Common myeloid progenitor, CD34-positive (primary cell): ENCODE results near the gene PACRG.
A peak's percentile ranks its signal among the peaks of the same experiment; 100 is the strongest.

Experiments
- CTCF ChIA-PET: fragments of 350-600 bp; sonication (Branson Sonifier 250); formaldehyde crosslinking; loops from one replicate; lab custom pipeline; 2021; ENCODE audit warnings: antibody characterized with exemption; lab: Charles Lee
- POLR2A ChIA-PET: fragments of 350-600 bp; sonication (Branson Sonifier 250); formaldehyde crosslinking; loops from one replicate; lab custom pipeline; 2021; ENCODE audit warnings: antibody characterized with exemption; lab: Charles Lee
- DNase-seq, 3 donors: peaks; one replicate each; pipeline versions ENCODE4 v3.0.0 to v3.0.0-alpha.2; 2013
- H3K27ac ChIP-seq, 2 experiments: 1 replicate in 1 of 2; 2 replicates in 1 of 2; pipeline ENCODE4 v1.7.0; 2013; ENCODE audit warnings: inconsistent platforms in 2 of 2, low read length in 2 of 2, mild to moderate bottlenecking in 2 of 2, low read depth in 1 of 2, moderate library complexity in 1 of 2; ENCODE audit not compliant: severe bottlenecking in 2 of 2, insufficient read depth in 1 of 2, poor library complexity in 1 of 2
- H3K27me3 ChIP-seq, 5 experiments: replicated peaks in 2 of 5; 1 replicate in 3 of 5; 2 replicates in 2 of 5; pipeline versions ENCODE4 v1.6.1 to v1.7.0; 2013; ENCODE audit warnings: low read length in 4 of 5, mild to moderate bottlenecking in 2 of 5, moderate library complexity in 2 of 5, inconsistent platforms in 1 of 5; ENCODE audit not compliant: insufficient read depth in 5 of 5, control insufficient read depth in 4 of 5
- H3K36me3 ChIP-seq, 4 experiments: 1 replicate in 2 of 4; 2 replicates in 2 of 4; pipeline versions ENCODE4 v1.6.1 to v1.7.0; 2013; ENCODE audit warnings: low read length in 3 of 4, control low read depth in 1 of 4, mild to moderate bottlenecking in 1 of 4; ENCODE audit not compliant: control insufficient read depth in 4 of 4, insufficient read depth in 4 of 4
- H3K4me1 ChIP-seq, 4 experiments: 1 replicate in 3 of 4; 2 replicates in 1 of 4; pipeline versions ENCODE4 v1.6.1 to v1.7.1; 2013; ENCODE audit warnings: low read length in 3 of 4, mild to moderate bottlenecking in 3 of 4, control low read depth in 1 of 4, inconsistent platforms in 1 of 4, moderate library complexity in 1 of 4; ENCODE audit not compliant: control insufficient read depth in 4 of 4, insufficient read depth in 4 of 4; ENCODE audit errors: control extremely low read depth in 1 of 4
- H3K4me3 ChIP-seq, 7 experiments: 1 replicate in 4 of 7; 2 replicates in 3 of 7; pipeline versions ENCODE4 v1.5.1 to v1.7.0; 2013; ENCODE audit warnings: mild to moderate bottlenecking in 7 of 7, low read length in 6 of 7, moderate library complexity in 6 of 7, inconsistent platforms in 2 of 7, low read depth in 2 of 7, control low read depth in 1 of 7; ENCODE audit not compliant: insufficient read depth in 4 of 7, control insufficient read depth in 1 of 7; ENCODE audit errors: extremely low read depth in 1 of 7
- H3K9me3 ChIP-seq, 5 experiments: 1 replicate in 4 of 5; 2 replicates in 1 of 5; pipeline versions ENCODE4 v1.6.1 to v1.7.1; 2013; ENCODE audit warnings: low read length in 4 of 5, mild to moderate bottlenecking in 2 of 5, inconsistent platforms in 1 of 5, low read depth in 1 of 5, moderate library complexity in 1 of 5; ENCODE audit not compliant: control insufficient read depth in 4 of 5, insufficient read depth in 2 of 5; ENCODE audit errors: control extremely low read depth in 1 of 5
- WGBS: methylation state at CpG from one replicate; pipeline ENCODE4 v1.1.5; 2013; ENCODE audit not compliant: insufficient coverage; 5-methylcytosine and 5-hydroxymethylcytosine counted together

The PACRG gene

GRCh38 chr6:163240556-163240955 is 512.8 kb downstream of the PACRG start:
- no peaks in the 10 kb centered on the region for H3K4me1 ChIP-seq
- POLR2A ChIA-PET, result no interaction called here
- 98% methylated on average over 17 of the region's 17 CpGs for WGBS

DNA sequence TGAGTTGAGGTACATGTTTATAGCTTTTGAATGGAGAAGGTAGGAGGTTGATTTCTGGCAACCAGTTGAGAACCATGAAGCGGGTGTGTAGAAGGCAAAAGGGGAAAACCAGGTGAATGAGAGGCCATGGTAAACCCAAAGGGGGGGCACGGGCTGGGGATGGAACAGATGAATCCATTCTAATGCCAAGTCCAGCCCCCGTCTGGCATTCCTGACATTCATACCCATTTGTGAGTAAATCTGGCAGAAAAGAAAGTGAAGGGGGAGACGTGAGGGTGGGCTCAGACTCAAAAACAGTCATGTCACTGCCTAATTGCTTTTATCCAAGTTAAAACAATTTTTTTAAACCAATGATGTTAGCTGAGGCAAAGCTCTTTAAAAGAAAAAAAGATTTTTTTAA is 513.9 kb downstream of the PACRG start:
- Histone ChIP-seq H3K9me3 (no peaks in the 10 kb centered on the region), H3K4me1 (no peaks in the 10 kb centered on the region), H3K27me3 (peaks cover 0 to 2% (median 0%) of the 10 kb centered on the region in 5 experiments), H3K36me3 (no peaks in the 10 kb centered on the region), H3K4me3 (no peak overlapping the region), H3K27ac (no peak overlapping the region)
- 92% methylated on average over 2 of the region's 4 CpGs for WGBS
- ChIA-PET CTCF (interaction anchor here (0.6 to 1.0 kb wide), 2 partner anchors 17 to 71 kb away, joined by 3 read pairs; no protein-coding TSS in a partner anchor), POLR2A (no interaction called here)
- no peak for DNase-seq

More at GRCh38 chr6:163240556-163240955, 512.8 kb downstream of the PACRG start:
- no peak overlapping the region for H3K27ac ChIP-seq
- CTCF ChIA-PET, result interaction anchor here (1.0 kb wide), 1 partner anchor 70 kb away, joined by 3 read pairs; no protein-coding TSS in a partner anchor
- H3K36me3 ChIP-seq, result no peaks in the 10 kb centered on the region
- H3K9me3 ChIP-seq, result no peaks in the 10 kb centered on the region
- H3K27me3 ChIP-seq, result peaks cover 0 to 2% (median 0%) of the 10 kb centered on the region in 5 experiments
- H3K4me3 ChIP-seq, result no peak overlapping the region
- DNase-seq, result no peak

DNA sequence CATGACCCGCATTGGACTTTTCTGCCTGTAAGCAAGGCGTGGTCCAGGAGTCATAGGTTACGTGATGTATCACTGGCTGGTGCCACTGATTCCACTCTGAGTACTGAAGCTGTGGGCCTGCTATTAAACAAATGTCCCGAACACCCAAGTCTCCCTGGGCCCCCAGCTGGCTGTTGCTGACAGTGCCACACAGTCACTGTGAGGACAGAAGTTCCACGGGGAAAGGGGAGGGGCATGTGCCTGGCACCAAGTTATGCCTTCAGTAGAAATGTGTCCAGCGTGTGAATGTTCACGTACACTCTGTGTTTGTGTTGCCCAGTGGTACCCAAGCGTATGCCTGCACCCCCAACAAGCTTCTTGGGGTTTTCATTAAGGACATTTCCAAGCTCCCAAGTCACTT is 515.3 kb downstream of the PACRG start:
- CTCF ChIA-PET, result no interaction called here
- H3K4me3 ChIP-seq, result no peak overlapping the region
- H3K27ac ChIP-seq, result no peak overlapping the region
- no peaks in the 10 kb centered on the region for H3K9me3 ChIP-seq
- no peak for DNase-seq
- WGBS, result 96% methylated on average over 8 of the region's 8 CpGs
- POLR2A ChIA-PET, result no interaction called here
- H3K36me3 ChIP-seq, result no peaks in the 10 kb centered on the region
- H3K27me3 ChIP-seq, result peaks cover 0 to 2% (median 0%) of the 10 kb centered on the region in 5 experiments
- H3K4me1 ChIP-seq, result no peaks in the 10 kb centered on the region

DNA sequence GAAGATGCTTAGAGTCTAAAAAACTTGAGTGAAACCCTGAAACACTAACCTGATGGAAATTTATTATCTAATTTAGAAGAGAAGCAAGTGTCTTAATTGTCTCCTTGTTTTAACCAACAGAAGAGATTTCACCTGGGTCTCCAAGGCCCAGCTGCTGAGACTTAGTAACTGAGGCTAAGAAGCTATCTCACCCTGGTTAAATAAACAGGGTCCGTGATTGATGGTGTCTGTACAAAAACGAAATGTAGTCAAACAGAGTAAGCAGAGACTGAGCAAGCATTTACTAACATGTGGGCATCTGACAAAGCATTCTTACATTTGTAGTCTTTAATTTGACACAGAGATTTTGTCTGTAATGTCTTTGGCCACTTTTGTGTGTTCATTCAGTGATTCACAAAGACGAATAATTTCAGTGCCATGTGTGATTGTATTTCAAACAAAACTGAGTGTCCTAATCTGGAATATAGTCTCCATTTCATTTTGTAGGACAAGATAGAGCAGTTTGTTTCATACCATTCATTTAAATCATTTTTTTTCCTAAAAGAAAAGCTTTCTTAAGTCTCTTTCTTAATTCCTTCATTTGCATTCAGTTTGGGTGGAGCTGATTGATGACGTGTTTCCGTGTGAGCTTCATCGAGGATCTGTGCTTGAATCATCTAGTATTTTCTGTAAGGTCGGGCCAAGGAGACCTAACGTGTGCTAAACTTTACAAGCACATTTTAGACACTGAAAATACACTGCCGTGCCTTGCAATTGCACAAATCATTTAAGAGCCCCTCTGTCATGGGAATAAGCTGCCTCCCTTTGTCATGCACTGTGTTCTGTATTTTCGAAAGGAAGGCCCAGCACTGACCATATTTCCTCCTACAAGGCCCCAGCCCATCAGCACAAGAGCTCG is 516.2 kb downstream of the PACRG start:
- 100% methylated on average over 9 of the region's 11 CpGs for WGBS
- H3K9me3 ChIP-seq, result no peaks in the 10 kb centered on the region
- CTCF ChIA-PET, result no interaction called here
- H3K4me1 ChIP-seq, result peaks cover 0 to 2% (median under 1%) of the 10 kb centered on the region in 4 experiments
- DNase-seq, result no peak
- no peak overlapping the region for H3K27ac ChIP-seq
- no peak overlapping the region for H3K4me3 ChIP-seq
- H3K36me3 ChIP-seq, result no peaks in the 10 kb centered on the region
- POLR2A ChIA-PET, result no interaction called here
- peaks cover 0 to 2% (median 0%) of the 10 kb centered on the region in 5 experiments for H3K27me3 ChIP-seq

DNA sequence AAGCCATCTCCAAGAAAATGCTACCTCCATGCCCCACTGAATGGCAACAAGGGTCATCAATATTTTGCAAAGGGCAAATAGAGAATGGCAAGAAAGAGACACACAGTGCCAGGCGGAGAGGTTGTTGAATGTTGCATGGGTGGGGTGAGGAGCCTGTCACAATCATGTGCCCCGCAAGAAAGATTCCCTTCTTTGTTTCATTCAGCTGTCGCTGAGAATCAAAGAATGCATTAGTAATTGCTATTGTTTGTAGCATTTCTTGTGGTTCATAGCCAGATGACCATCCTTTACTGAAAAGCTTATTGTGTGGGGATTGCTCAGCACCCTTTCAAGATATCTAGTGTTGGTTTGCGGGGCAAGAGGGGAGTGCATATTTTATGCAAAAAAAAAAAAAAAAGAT is 520.3 kb downstream of the PACRG start:
- Histone ChIP-seq H3K4me1 (peaks cover 7 to 34% (median 21%) of the 10 kb centered on the region in 4 experiments), H3K36me3 (no peaks in the 10 kb centered on the region), H3K27me3 (no peaks in the 10 kb centered on the region), H3K9me3 (no peaks in the 10 kb centered on the region), H3K27ac (no peak overlapping the region), H3K4me3 (no peak overlapping the region)
- WGBS, result 100% methylated on average over 1 of the region's 4 CpGs
- ChIA-PET CTCF (no interaction called here), POLR2A (no interaction called here)
- no peak for DNase-seq

- Histone ChIP-seq H3K9me3 (no peaks in the 10 kb centered on the region), H3K4me1 (peaks cover 7 to 34% (median 21%) of the 10 kb centered on the region in 4 experiments), H3K36me3 (no peaks in the 10 kb centered on the region), H3K27ac (no peak overlapping the region), H3K4me3 (peak overlapping the region in 3 of 7 experiments; percentile 35 to 47 (median 39)), H3K27me3 (no peaks in the 10 kb centered on the region)
- DNase-seq, result peak; percentile 72 to 96 (median 96)
- POLR2A ChIA-PET, result no interaction called here
- CTCF ChIA-PET, result no interaction called here
- 6% methylated on average over 6 of the region's 8 CpGs for WGBS
Observed at GRCh38 chr6:163249651-163250101, 521.9 kb downstream of the PACRG start.

DNA sequence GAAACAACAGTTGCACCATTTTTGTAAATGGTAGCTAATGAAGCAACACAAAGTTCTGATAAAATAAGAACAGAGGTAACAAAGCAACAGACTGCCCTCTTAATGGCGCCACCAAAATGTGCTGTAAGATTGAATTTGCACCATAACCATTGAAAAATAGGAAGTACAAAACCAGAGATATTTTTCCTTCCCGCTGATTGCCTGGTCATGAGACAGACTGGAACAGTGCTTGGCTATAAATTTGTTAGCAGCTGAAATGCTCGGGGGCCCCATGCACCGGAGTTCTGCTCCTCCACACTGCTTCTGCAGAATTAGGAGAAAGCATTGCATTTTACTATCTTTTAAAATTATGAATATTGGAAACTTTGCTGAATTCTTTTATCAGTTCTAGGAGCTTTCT is 522.3 kb downstream of the PACRG start:
- CTCF ChIA-PET, result no interaction called here

More for the DNA sequence above, 522.3 kb downstream of the PACRG start:
- H3K4me3 ChIP-seq, result peak overlapping the region in 3 of 7 experiments; percentile 35 to 47 (median 39)
- no peaks in the 10 kb centered on the region for H3K36me3 ChIP-seq
- no peak overlapping the region for H3K27ac ChIP-seq
- H3K4me1 ChIP-seq, result peaks cover 7 to 34% (median 21%) of the 10 kb centered on the region in 4 experiments
- H3K9me3 ChIP-seq, result no peaks in the 10 kb centered on the region
- WGBS, result 5% methylated on average over 2 of the region's 4 CpGs
- H3K27me3 ChIP-seq, result no peaks in the 10 kb centered on the region
- POLR2A ChIA-PET, result no interaction called here
- DNase-seq, result peak; percentile 14 to 67 (median 51)
